Neuronal stem cell (in vitro differentiated cells): ENCODE results near the gene WNT11.

Experiments used
- DNase-seq: peaks from one replicate; pipeline ENCODE4 v3.0.0-alpha.2; 2013; ENCODE audit warnings: low spot score
- H2AFZ ChIP-seq: one replicate; pipeline ENCODE4 v1.6.1; 2013; ENCODE audit warnings: mild to moderate bottlenecking, low read length, inconsistent platforms
- H2AK5ac ChIP-seq: 2 replicates; pipeline ENCODE4 v1.6.1; 2013; ENCODE audit warnings: low read depth, mild to moderate bottlenecking, inconsistent platforms, low read length, moderate library complexity, mixed read lengths
- H2BK120ac ChIP-seq: 2 replicates; pipeline ENCODE4 v1.6.1; 2013; ENCODE audit warnings: low read depth, mild to moderate bottlenecking, inconsistent platforms, low read length, moderate library complexity, mixed read lengths
- H2BK12ac ChIP-seq: one replicate; pipeline ENCODE4 v1.6.1; 2013; ENCODE audit warnings: low read length, inconsistent platforms
- H2BK15ac ChIP-seq: 2 replicates; pipeline ENCODE4 v1.6.1; 2013; ENCODE audit warnings: mild to moderate bottlenecking, low read length, inconsistent platforms, mixed read lengths
- H2BK5ac ChIP-seq: one replicate; pipeline ENCODE4 v1.6.1; 2013; ENCODE audit warnings: inconsistent platforms, mild to moderate bottlenecking, low read length, moderate library complexity
- H3K14ac ChIP-seq: one replicate; pipeline ENCODE4 v1.6.1; 2013; ENCODE audit warnings: low read length, inconsistent platforms
- H3K18ac ChIP-seq: 2 replicates; pipeline ENCODE4 v1.6.1; 2013; ENCODE audit warnings: low read length, inconsistent platforms
- H3K23ac ChIP-seq: 2 replicates; pipeline ENCODE4 v1.6.1; 2013; ENCODE audit warnings: low read depth, mild to moderate bottlenecking, mixed read lengths, low read length, inconsistent platforms; ENCODE audit not compliant: poor library complexity
- H3K27ac ChIP-seq: replicated peaks from 3 replicates; pipeline ENCODE4 v1.5.1; 2013; ENCODE audit warnings: low read length, inconsistent platforms
- H3K27me3 ChIP-seq, 3 experiments: 2 replicates each; pipeline ENCODE4 v1.6.1; 2013; ENCODE audit warnings: low read length in 3 of 3, mild to moderate bottlenecking in 2 of 3, inconsistent platforms in 1 of 3, low read depth in 1 of 3, mixed read lengths in 1 of 3, moderate library complexity in 1 of 3; ENCODE audit not compliant: control insufficient read depth in 3 of 3, insufficient read depth in 3 of 3
- H3K36me3 ChIP-seq, 2 donors: replicated peaks in 1 of 2; 2 replicates each; pipeline ENCODE4 v1.6.1; 2013; ENCODE audit warnings: low read length in 2 of 2; ENCODE audit not compliant: control insufficient read depth in 2 of 2, insufficient read depth in 2 of 2
- H3K4ac ChIP-seq: 2 replicates; pipeline ENCODE4 v1.6.1; 2013; ENCODE audit warnings: inconsistent platforms, mild to moderate bottlenecking, low read length, moderate library complexity
- H3K4me1 ChIP-seq, 2 donors: 1 replicate in 1 of 2; 2 replicates in 1 of 2; pipeline ENCODE4 v1.6.1; 2013; ENCODE audit warnings: low read length in 2 of 2, low read depth in 1 of 2; ENCODE audit not compliant: control insufficient read depth in 2 of 2, insufficient read depth in 1 of 2
- H3K4me2 ChIP-seq: one replicate; pipeline ENCODE4 v1.6.1; 2013; ENCODE audit warnings: mild to moderate bottlenecking, low read length, inconsistent platforms; ENCODE audit not compliant: insufficient read depth, poor library complexity, severe bottlenecking
- H3K4me3 ChIP-seq, 2 donors: 2 replicates each; pipeline ENCODE4 v1.5.1; 2013; ENCODE audit warnings: low read length in 2 of 2, mild to moderate bottlenecking in 2 of 2, inconsistent platforms in 1 of 2, moderate library complexity in 1 of 2
- H3K79me1 ChIP-seq: one replicate; pipeline ENCODE4 v1.6.1; 2013; ENCODE audit warnings: low read depth, mild to moderate bottlenecking, inconsistent platforms, low read length, moderate library complexity
- H3K9ac ChIP-seq: one replicate; pipeline ENCODE4 v1.6.1; 2013; ENCODE audit warnings: mild to moderate bottlenecking, low read depth, low read length, inconsistent platforms; ENCODE audit not compliant: poor library complexity
- H3K9me3 ChIP-seq, 2 donors: replicated peaks in 1 of 2; 2 replicates each; pipeline versions ENCODE3 to v1.6.1; 2013; ENCODE audit warnings: low read length in 2 of 2, mild to moderate bottlenecking in 2 of 2, inconsistent platforms in 1 of 2, low read depth in 1 of 2, mixed read lengths in 1 of 2, moderate library complexity in 1 of 2; ENCODE audit not compliant: control insufficient read depth in 2 of 2, insufficient read depth in 1 of 2
- H4K8ac ChIP-seq: one replicate; pipeline ENCODE4 v1.6.1; 2013; ENCODE audit warnings: low read depth, mild to moderate bottlenecking, inconsistent platforms, low read length, moderate library complexity
- H4K91ac ChIP-seq: one replicate; pipeline ENCODE4 v1.6.1; 2013; ENCODE audit warnings: low read length, low read depth, mild to moderate bottlenecking, inconsistent platforms; ENCODE audit not compliant: poor library complexity
- WGBS, 2 donors: extraction: QIAGEN DNeasy Blood & Tissue Kit; methylation state at CpG; one replicate each; pipeline ENCODE4 v1.1.7; 2013; ENCODE audit warnings: missing lambda C conversion rate in 2 of 2, mixed read lengths in 1 of 2; ENCODE audit not compliant: insufficient read length in 2 of 2, insufficient replicate concordance in 1 of 2; ENCODE audit errors: extremely low coverage in 2 of 2; 5-methylcytosine and 5-hydroxymethylcytosine counted together

WNT11 gene

GRCh38 chr11:76205252-76206076 lies 838 bp downstream of the WNT11 start:
- Histone ChIP-seq H3K14ac (peak overlapping the region; percentile 82), H3K23ac (peak overlapping the region; percentile 30), H3K4me2 (peak overlapping the region; percentile 92), H2BK5ac (no peak overlapping the region), H3K9me3 (no peaks in the 10 kb centered on the region), H3K4ac (no peak overlapping the region), H3K4me1 (peaks cover 13 to 20% of the 10 kb centered on the region in 2 donors), H3K9ac (no peak overlapping the region), H4K91ac (no peak overlapping the region), H3K79me1 (no peaks in the 10 kb centered on the region), H2BK120ac (peak overlapping the region; percentile 26), H3K27me3 (peaks cover 33 to 96% (median 67%) of the 10 kb centered on the region in 3 experiments), H3K27ac (no peak overlapping the region), H3K36me3 (no peaks in the 10 kb centered on the region), H4K8ac (no peak overlapping the region), H2AK5ac (peak overlapping the region; percentile 94), H2BK15ac (peak overlapping the region; percentile 91), H3K18ac (peak overlapping the region; percentile 95), H2AFZ (peak overlapping the region; percentile 94), H3K4me3 (peak overlapping the region in 1 of 2 donors; percentile 39), H2BK12ac (no peak overlapping the region)
- DNase-seq: no peak
- WGBS, 2 donors: no CpG with 5 or more reads among the region's 23 CpGs

- Histone ChIP-seq H2AFZ (no peak overlapping the region), H3K79me1 (no peaks in the 10 kb centered on the region), H4K8ac (no peak overlapping the region), H3K14ac (no peak overlapping the region), H3K18ac (no peak overlapping the region), H2AK5ac (peak overlapping the region; percentile 34), H3K4me3 (no peak overlapping the region), H3K27ac (no peak overlapping the region), H2BK120ac (no peak overlapping the region), H2BK12ac (no peak overlapping the region), H3K9me3 (no peaks in the 10 kb centered on the region), H3K4me2 (no peak overlapping the region), H3K23ac (no peak overlapping the region), H2BK5ac (no peak overlapping the region), H3K4me1 (peaks cover 9 to 12% of the 10 kb centered on the region in 2 donors), H3K4ac (no peak overlapping the region), H3K27me3 (peaks cover 19 to 87% (median 52%) of the 10 kb centered on the region in 3 experiments), H4K91ac (no peak overlapping the region), H2BK15ac (peak overlapping the region; percentile 55), H3K36me3 (no peaks in the 10 kb centered on the region), H3K9ac (no peak overlapping the region)
- WGBS, 2 donors: no CpG with 5 or more reads among the region's 5 CpGs
- DNase-seq: no peak
Observed at GRCh38 chr11:76203937-76204336, 2.4 kb downstream of the WNT11 start.

DNA sequence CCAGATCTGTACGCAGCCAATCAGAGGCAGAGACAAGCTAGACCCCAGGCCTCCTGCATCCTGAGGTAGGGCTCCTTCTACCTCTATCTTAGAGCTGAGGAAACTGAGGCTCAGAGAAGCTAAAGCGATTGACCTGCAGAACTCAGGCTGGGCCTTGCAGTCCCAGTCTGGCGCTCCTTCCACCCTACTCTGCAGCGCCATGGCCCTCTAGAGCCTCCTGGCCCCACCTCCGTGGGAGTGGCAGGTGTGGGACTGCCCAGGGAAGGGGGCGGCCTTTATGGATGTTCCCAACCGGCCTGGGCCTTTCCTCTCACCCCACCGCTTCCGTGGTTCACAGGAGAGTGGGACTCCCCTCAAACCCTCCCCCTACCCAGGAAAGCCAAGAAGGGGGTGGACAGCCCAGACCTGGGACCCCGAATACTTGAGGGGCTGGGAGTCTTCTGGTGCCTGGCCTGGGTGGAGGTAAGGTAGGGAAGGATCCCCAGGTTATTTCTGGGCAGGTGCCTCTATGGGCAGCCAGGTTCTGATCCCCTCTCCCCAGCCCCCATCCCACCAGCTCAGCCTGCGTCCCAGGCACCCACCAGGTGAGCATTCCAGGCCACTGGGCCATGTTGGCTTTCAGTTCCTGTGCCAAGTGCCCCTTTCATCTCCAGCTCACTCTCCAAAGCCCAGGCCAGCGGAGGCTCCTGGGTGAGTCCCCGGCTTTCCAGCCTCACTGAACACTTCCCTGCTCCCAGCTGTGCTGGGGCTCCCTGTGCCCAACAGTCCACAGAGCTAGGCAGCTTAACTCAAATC lies 3.0 kb downstream of the WNT11 start:
- Histone ChIP-seq H2BK120ac (no peak overlapping the region), H2BK15ac (peak overlapping the region; percentile 55), H4K91ac (no peak overlapping the region), H3K23ac (peak overlapping the region; percentile 32), H4K8ac (no peak overlapping the region), H3K9ac (no peak overlapping the region), H3K9me3 (no peaks in the 10 kb centered on the region), H3K36me3 (no peaks in the 10 kb centered on the region), H3K14ac (no peak overlapping the region), H3K18ac (no peak overlapping the region), H3K4me2 (no peak overlapping the region), H2AK5ac (peak overlapping the region; percentile 34), H3K4me3 (no peak overlapping the region), H2BK12ac (no peak overlapping the region), H2AFZ (no peak overlapping the region), H3K27me3 (peaks cover 18 to 81% (median 46%) of the 10 kb centered on the region in 3 experiments), H2BK5ac (no peak overlapping the region), H3K79me1 (no peaks in the 10 kb centered on the region), H3K4me1 (peaks cover 9 to 12% of the 10 kb centered on the region in 2 donors), H3K4ac (no peak overlapping the region), H3K27ac (no peak overlapping the region)
- no CpG with 5 or more reads among the region's 13 CpGs for WGBS, 2 donors
- no peak for DNase-seq
